ENCODE results near the gene RANBP3.
"Not testable (repeated sequence)": the region's sequence is repeated elsewhere in the genome, so short reads cannot be mapped to it uniquely, and the experiment has no call there.

RANBP3 gene

GRCh38 chr19:5880196-5880595 is 97.7 kb downstream of the RANBP3 start:
- TF ChIP-seq CTCF (IDR thresholded peaks at IDR 0.05; ENCODE audit: insufficient read depth, missing control alignments): no peak
- no peak for FAIRE-seq
- no peak for DNase-seq (ENCODE audit: insufficient read length, low spot score)

GRCh38 chr19:5877882-5878281 is 100.1 kb downstream of the RANBP3 start:
- DNase-seq (ENCODE audit: insufficient read length, low spot score) (no peak), FAIRE-seq (no peak)
- no peak for TF ChIP-seq CTCF (IDR thresholded peaks at IDR 0.05; ENCODE audit: insufficient read depth, missing control alignments)

- no peak for FAIRE-seq
These were observed 100.5 kb downstream of the RANBP3 start for GRCh38 chr19:5877427-5877826.

GRCh38 chr19:5874496-5874895 is 103.4 kb downstream of the RANBP3 start:
- not testable (repeated sequence) for DNase-seq (ENCODE audit: insufficient read length, low spot score); FAIRE-seq

More at GRCh38 chr19:5877427-5877826, 100.5 kb downstream of the RANBP3 start:
- DNase-seq (ENCODE audit: insufficient read length, low spot score): no peak
- no peak for TF ChIP-seq CTCF (IDR thresholded peaks at IDR 0.05; ENCODE audit: insufficient read depth, missing control alignments)

GRCh38 chr19:5873617-5874199 is 104.2 kb downstream of the RANBP3 start:
- FAIRE-seq: no peak
- no peak for TF ChIP-seq CTCF (IDR thresholded peaks at IDR 0.05; ENCODE audit: insufficient read depth, missing control alignments)

GRCh38 chr19:5870986-5871394 is 107.0 kb downstream of the RANBP3 start:
- no peak for DNase-seq (ENCODE audit: insufficient read length, low spot score)
- TF ChIP-seq CTCF (IDR thresholded peaks at IDR 0.05; ENCODE audit: insufficient read depth, missing control alignments): no peak
- no peak for FAIRE-seq

More at GRCh38 chr19:5873617-5874199, 104.2 kb downstream of the RANBP3 start:
- DNase-seq (ENCODE audit: insufficient read length, low spot score): no peak

- no peak for TF ChIP-seq CTCF (IDR thresholded peaks at IDR 0.05; ENCODE audit: insufficient read depth, missing control alignments)
- FAIRE-seq: no peak
- peak; percentile 11 for DNase-seq (ENCODE audit: insufficient read length, low spot score)
These were observed 110.5 kb downstream of the RANBP3 start for GRCh38 chr19:5867201-5868136.

Data from D721Med (cell line).